ENCODE results near the gene USP47. TPM values are rescaled to one million over a fixed set of nuclear protein-coding genes. Genes with fewer than 3 reads are reported as not detected.

The USP47 gene
- total RNA-seq, 1 experiment from 2014 or later = 37.5 TPM

DNA sequence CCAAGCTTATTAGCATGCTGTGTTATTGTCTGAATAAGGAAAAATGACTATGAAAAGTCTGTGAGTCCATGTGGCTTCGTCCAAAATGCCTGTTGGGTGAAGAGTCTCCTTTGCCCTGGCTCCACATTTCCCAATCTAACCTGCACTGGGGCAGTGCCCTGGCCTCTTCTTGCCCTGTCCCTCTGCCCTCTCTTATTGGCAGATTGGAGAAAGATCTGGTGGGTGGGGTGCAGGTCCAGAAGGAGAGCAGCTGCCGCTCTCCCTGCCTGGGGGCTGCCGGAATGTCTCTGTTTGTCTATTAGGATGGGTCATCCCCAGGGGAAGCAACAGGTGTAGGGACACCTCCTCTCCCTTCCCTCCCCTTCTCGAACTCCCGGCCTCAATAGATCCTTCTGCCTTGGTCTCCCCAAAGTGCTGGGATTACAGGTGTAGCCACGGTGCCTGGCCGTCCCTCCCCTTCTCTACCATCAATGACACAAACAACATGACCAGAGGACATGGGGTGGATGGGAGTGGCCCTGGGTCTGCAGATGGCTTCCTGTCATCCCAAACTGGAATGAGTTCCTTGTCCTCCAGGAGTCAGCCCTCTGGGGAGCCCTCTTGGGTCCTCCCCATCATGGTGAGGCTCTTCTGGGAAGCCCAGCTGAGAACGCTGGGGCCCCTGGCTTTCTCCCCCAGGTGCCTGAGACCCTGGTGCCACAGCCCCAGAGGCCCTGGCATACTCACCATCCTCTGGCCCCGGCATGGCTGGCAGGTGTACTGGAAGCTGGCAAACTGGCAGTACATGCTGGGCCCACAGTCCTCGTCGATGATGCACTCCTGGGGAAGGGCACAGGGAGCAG, 126.1 kb downstream of the USP47 start:
- Mint-ChIP-seq H3K4me3 (ENCODE audit: low read depth, unreplicated experiment) (no peak overlapping the region), H3K4me1 (ENCODE audit: low read depth, unreplicated experiment) (peaks cover 9% of the 10 kb centered on the region), H3K27me3 (ENCODE audit: unreplicated experiment) (no peaks in the 10 kb centered on the region), H3K27ac (ENCODE audit: unreplicated experiment) (no peak overlapping the region), H3K36me3 (ENCODE audit: insufficient read depth, unreplicated experiment) (peaks cover 4% of the 10 kb centered on the region), H3K9me3 (ENCODE audit: low read depth, unreplicated experiment) (no peaks in the 10 kb centered on the region)
- DNase-seq = no peak
- TF ChIP-seq, protein P1, sequence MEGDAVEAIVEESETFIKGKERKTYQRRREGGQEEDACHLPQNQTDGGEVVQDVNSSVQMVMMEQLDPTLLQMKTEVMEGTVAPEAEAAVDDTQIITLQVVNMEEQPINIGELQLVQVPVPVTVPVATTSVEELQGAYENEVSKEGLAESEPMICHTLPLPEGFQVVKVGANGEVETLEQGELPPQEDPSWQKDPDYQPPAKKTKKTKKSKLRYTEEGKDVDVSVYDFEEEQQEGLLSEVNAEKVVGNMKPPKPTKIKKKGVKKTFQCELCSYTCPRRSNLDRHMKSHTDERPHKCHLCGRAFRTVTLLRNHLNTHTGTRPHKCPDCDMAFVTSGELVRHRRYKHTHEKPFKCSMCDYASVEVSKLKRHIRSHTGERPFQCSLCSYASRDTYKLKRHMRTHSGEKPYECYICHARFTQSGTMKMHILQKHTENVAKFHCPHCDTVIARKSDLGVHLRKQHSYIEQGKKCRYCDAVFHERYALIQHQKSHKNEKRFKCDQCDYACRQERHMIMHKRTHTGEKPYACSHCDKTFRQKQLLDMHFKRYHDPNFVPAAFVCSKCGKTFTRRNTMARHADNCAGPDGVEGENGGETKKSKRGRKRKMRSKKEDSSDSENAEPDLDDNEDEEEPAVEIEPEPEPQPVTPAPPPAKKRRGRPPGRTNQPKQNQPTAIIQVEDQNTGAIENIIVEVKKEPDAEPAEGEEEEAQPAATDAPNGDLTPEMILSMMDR (IDR thresholded peaks at IDR 0.05; ENCODE audit: unreplicated experiment) = no peak
- BruUV-seq (replicated peaks) = no TSS peak
- CTCF ChIA-PET = interaction anchor here (0.9 to 1.9 kb wide), 4 partner anchors 9 to 314 kb away, joined by 3 to 8 read pairs (median 4); no protein-coding TSS in a partner anchor
- intact Hi-C loops (cut with micrococcal nuclease; ENCODE audit: unreplicated experiment) = no loop called here

DNA sequence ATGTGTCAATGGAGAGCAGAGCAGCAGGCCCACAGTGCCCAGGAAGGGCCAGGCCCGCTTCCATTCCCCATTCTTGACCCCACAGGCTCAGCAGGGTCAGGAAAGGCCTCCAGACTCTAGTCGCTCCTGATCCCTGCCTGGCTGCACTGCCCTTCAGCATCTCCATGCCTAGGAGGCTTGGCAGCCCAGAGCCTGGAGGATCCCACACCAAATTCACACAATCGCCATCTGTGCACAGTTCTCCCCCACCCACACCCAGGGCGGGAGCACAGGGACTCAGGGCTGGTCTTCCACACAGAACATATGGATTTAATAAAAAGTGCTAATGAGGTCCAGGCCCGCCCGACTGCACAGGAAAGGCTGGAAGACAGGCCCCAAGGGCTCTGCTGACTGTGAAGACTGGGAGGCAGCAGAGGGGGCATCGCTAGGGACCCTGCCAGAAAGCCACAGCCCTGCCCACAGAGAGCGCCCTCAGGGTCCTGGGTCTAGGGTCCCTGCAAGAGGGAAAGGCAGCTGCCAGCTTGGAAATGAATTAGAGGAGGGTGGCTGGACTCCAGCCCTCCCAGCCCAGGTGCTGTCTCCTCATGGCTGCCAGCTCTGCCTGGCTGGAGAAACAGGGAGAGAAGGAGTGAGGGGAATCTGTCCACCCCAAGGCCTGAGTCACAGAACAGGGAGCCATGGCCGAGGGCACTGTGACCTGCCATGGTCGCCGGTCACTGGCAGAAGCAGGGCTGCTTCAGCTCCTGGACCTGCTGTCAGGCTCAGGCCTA, 126.9 kb downstream of the USP47 start:
- Mint-ChIP-seq H3K9me3 (ENCODE audit: low read depth, unreplicated experiment) (no peaks in the 10 kb centered on the region), H3K4me1 (ENCODE audit: low read depth, unreplicated experiment) (peaks cover 9% of the 10 kb centered on the region), H3K27ac (ENCODE audit: unreplicated experiment) (no peak overlapping the region), H3K4me3 (ENCODE audit: low read depth, unreplicated experiment) (no peak overlapping the region), H3K36me3 (ENCODE audit: insufficient read depth, unreplicated experiment) (peaks cover 4% of the 10 kb centered on the region), H3K27me3 (ENCODE audit: unreplicated experiment) (no peaks in the 10 kb centered on the region)
- intact Hi-C loops (cut with micrococcal nuclease; ENCODE audit: unreplicated experiment) = no loop called here
- DNase-seq = no peak
- CTCF ChIA-PET = no interaction called here
- no TSS peak for BruUV-seq (replicated peaks)
- TF ChIP-seq, protein P1 (IDR thresholded peaks at IDR 0.05; ENCODE audit: unreplicated experiment) = no peak

DNA sequence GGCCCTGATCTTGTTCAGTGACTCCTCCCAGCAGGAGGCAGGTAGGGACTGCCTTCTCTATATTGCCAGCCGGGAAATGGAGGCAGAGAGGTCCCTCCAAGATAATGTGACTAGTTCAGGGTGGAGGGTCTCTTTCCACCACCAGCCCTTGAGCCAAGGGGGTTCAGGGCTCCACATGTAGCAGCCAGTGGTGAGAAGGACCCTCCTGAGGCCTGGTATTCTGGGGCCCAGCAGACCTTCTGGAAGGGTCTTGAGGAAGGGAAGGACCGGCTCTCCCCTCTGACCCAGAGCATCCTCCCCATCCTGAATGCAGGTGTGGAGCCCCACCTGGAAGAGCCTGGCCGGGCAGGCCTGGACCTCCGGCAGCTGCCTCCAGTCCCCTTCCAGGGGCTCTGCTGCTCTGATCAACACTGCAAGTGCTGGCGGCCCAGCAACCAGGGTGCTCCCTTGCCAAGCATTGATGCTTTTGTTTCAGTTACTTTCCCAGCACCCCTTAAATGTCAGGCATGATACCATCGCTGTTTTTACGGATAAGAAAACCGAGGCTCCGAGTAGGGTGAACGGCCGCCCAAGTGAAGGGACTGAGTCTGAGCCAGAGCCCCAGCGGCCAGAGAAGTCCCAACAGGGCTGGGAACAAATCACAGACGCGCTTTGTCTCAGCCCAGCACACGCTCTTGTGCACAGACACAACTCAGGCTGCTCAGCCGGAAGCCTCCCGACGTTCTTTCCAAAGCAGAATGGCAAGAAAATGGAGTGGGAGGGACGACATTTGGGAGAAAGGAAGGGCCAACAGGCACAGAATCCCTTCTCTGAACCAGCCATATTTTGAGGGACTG, 127.8 kb downstream of the USP47 start:
- no TSS peak for BruUV-seq (replicated peaks)
- H3K36me3 Mint-ChIP-seq (ENCODE audit: insufficient read depth, unreplicated experiment) = peaks cover 4% of the 10 kb centered on the region
- no peaks in the 10 kb centered on the region for H3K9me3 Mint-ChIP-seq (ENCODE audit: low read depth, unreplicated experiment)
- CTCF ChIA-PET = no interaction called here
- TF ChIP-seq, protein P1 (IDR thresholded peaks at IDR 0.05; ENCODE audit: unreplicated experiment) = no peak
- intact Hi-C loops (cut with micrococcal nuclease; ENCODE audit: unreplicated experiment) = loop anchor here (10.0 kb wide), 1 partner anchor 55 kb away; no protein-coding TSS in a partner anchor
- peaks cover 9% of the 10 kb centered on the region for H3K4me1 Mint-ChIP-seq (ENCODE audit: low read depth, unreplicated experiment)
- DNase-seq = no peak
- no peak overlapping the region for H3K4me3 Mint-ChIP-seq (ENCODE audit: low read depth, unreplicated experiment)
- no peak overlapping the region for H3K27ac Mint-ChIP-seq (ENCODE audit: unreplicated experiment)
- H3K27me3 Mint-ChIP-seq (ENCODE audit: unreplicated experiment) = no peaks in the 10 kb centered on the region

DNA sequence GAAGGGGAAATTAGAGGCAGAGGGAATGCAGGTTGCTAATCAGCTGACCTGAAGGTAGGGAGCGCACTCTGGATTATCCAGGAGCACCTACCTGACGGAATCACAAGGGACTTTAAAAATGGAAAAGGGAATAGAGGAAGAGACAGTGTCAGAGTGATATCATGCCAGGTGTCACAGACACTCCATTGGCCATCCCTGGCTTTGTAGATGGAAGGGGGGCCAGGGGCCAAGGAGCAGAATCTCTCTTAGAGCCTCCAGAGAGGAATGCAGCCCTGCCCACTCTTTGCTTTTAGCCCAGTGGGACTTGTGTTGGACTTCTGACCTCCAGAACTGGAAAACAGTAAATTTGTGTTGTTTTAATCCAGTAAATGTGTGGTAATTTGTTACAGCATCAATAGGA, 128.8 kb downstream of the USP47 start:
- Mint-ChIP-seq H3K36me3 (ENCODE audit: insufficient read depth, unreplicated experiment) (peaks cover 4% of the 10 kb centered on the region), H3K4me3 (ENCODE audit: low read depth, unreplicated experiment) (no peak overlapping the region), H3K9me3 (ENCODE audit: low read depth, unreplicated experiment) (no peaks in the 10 kb centered on the region), H3K4me1 (ENCODE audit: low read depth, unreplicated experiment) (peaks cover 9% of the 10 kb centered on the region), H3K27ac (ENCODE audit: unreplicated experiment) (no peak overlapping the region), H3K27me3 (ENCODE audit: unreplicated experiment) (no peaks in the 10 kb centered on the region)
- CTCF ChIA-PET = no interaction called here
- TF ChIP-seq, protein P1 (IDR thresholded peaks at IDR 0.05; ENCODE audit: unreplicated experiment) = no peak
- DNase-seq = no peak
- intact Hi-C loops (cut with micrococcal nuclease; ENCODE audit: unreplicated experiment) = loop anchor here (10.0 kb wide), 1 partner anchor 54 kb away; no protein-coding TSS in a partner anchor
- no TSS peak for BruUV-seq (replicated peaks)

All from Calu3 (cell line).